Urothelium cell line (cell line): ENCODE results near the gene PIP5KL1.

Source experiments
- DNase-seq: peaks from one replicate; pipeline ENCODE4 v3.0.0; 2011; ENCODE audit warnings: low spot score, mixed read lengths
- FAIRE-seq: peaks from 2 replicates; lab custom pipeline; 2011; peaks lifted over from hg19 to GRCh38; lab: Jason Lieb, UNC

Gene PIP5KL1

DNA sequence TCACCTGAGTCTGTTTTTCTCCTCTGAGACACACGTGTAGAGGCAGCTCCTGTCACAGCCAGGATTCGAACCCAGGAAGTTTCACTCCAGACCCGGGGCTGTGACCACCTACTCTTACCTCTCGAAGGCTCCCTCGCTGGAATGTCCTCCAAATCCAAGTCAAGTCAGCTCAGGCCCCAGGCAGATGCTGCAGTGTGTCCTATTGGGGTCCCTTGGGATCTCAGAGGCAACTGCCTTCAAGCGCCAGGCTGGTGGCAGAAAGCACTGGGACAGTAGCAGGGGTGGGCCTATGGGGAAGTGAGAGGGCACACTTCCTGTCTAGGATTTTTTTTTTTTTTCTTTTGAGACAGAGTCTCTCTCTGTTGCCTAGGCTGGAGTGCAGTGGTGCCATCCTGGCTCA is 13.0 kb downstream of the PIP5KL1 start:
- FAIRE-seq (no peak), DNase-seq (no peak)

- no peak for FAIRE-seq
- DNase-seq: peak; percentile 98
Measured at GRCh38 chr9:127916720-127917581, 13.6 kb downstream of the PIP5KL1 start, which contains the start of gene ST6GALNAC4. Gene ST6GALNAC4 (minus strand): TSS chr9:127917041. CDS start chr9:127916419, 622 bp downstream.

GRCh38 chr9:127915801-127916719 is 14.5 kb downstream of the PIP5KL1 start:
- no peak for FAIRE-seq
- no peak for DNase-seq

DNA sequence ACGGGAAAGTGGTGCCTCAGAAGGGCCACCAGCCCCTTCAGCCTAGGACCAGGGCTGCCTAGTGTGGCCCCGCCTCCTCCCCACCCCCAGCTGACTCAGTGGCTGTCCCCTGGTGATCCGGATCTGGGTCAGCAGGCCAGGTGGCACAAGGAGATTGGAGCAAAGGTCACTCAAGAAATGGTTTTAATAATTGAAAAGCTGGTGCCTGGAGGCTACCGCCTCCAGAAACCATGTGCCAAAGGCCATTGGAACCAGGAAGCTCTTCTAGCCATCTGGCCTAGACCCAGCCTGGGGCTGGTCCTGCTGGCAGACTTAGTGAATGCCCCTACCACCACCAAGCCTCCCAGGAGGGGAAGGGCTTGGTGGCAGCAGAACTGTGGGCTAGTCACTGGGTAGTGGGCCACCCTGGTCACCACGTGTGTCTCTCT is 15.2 kb downstream of the PIP5KL1 start:
- DNase-seq: no peak
- FAIRE-seq: no peak

DNA sequence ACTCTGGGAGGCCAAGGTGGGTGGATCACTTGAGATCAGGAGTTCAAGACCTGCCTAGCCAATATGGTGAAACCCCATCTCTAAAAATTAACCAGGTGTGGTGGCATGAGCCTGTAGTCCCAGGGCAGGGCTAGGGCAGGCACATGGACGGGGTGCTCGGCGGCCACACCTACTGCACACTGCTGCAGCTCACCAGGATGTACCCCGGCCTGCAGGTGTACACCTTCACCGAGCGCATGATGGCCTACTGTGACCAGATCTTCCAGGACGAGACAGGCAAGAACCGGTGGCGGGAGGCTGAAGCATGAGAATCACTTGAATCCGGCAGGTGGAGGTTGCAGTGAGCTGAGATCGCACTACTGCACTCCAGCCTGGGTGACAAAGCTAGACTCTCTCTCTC is 16.9 kb downstream of the PIP5KL1 start:
- no peak for FAIRE-seq

DNA sequence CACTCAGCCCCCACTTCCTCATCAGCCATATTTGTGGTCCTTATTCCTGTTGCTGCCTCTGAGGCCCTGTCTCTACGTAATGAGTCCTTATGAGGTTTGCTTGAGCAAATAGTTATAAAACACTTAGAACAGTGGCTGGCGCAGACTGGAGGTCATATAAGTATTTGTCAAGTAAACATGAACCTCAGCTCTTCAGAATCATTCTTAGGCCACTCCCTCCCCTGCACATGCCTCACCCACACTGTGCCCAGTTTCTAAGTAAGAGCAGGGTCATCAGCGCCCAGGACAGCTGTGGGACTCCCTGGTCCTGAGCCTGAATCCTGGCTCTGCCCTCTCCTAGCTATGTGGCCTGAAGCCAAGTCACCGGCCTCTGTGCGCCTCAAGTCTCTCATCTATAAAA is 17.7 kb downstream of the PIP5KL1 start:
- FAIRE-seq: no peak
- no peak for DNase-seq

More for the DNA sequence above, 16.9 kb downstream of the PIP5KL1 start:
- no peak for DNase-seq

DNA sequence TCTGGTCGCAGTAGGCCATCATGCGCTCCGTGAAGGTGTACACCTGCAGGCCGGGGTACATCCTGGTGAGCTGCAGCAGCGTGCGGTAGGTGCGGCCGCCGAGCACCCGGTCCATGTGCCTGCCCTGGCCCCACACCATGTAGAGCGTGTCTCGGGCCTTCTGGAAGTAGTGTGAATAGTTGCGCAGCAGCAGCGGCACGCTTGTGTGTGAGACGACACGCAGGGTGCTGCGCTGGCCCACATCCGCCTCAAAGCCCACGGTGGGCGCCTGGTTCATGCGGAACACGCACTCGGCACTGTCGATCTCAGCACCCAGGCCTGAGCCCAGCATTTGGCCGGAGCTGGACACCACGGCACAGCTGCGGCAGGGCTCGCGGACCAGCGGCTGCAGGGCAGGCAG is 18.3 kb downstream of the PIP5KL1 start:
- no peak for DNase-seq
- no peak for FAIRE-seq

DNA sequence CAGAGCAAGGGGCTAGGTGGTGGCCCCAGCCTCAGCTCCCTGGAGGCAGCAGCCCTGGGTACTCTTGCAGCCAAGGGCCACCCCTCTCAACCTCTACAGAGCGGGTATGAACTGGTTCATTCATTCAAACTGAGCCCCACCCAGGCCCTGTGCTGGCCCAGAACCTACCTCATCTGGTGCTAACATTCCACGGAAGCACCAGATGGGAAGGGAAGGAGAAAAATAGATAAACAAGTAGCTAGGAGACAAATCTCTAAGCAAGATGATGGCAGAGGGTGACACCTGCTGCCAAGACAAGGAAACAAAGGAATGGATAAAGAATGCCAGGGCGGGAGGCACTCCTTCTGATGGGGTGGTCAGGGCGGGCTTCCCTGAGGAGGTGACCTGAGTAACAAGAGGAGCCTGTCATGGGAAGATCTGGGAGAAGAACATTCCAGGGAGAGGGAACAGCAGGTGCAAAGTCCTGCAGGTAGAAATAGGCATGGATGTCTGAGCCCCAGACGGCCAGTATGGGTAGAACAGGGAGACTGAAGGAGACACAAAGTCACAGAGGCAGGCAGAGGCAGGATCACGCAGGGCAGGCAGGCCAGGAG is 19.9 kb downstream of the PIP5KL1 start:
- no peak for DNase-seq
- FAIRE-seq: no peak

DNA sequence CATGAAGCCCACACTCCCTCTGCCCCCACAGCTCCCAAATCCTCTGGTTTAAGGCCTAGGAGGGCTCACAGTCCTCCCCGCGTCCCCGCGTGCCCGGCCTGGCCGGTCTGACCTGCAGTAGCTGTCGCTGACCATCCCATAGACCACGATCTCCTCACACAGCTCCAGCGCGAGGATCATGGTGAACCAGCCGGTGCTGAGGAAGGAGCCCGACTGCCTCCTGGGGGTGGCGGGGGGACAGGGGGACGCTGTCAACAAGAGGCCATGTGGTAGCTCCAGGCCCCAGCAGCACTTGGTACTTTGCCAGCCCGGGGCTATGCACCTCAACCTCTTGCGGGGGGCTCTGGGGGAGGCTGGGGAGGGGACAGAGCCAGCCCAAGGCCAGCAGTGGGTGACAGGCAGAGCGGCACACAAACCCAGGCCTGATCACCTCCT is 20.7 kb downstream of the PIP5KL1 start:
- DNase-seq (no peak), FAIRE-seq (no peak)

DNA sequence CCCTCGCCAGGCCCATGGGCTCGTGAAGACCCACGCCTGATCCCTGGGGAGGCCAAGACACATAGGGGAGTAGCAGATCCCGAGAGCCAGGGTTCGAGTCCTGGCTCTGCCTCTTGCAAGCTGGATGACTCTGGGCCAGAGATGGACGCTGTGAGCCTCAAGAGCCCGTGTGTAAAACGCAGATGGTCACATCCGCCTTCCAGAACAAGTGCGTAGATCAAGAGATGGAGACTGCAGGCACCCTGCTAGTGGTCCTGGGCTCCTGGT is 22.0 kb downstream of the PIP5KL1 start:
- DNase-seq (no peak), FAIRE-seq (no peak)

- DNase-seq (no peak), FAIRE-seq (no peak)
Measured at GRCh38 chr9:127907867-127908659, 22.5 kb downstream of the PIP5KL1 start.

GRCh38 chr9:127905788-127906191 is 24.8 kb downstream of the PIP5KL1 start:
- FAIRE-seq (no peak), DNase-seq (no peak)

GRCh38 chr9:127905004-127905728 is 25.4 kb downstream of the PIP5KL1 start:
- FAIRE-seq: no peak

DNA sequence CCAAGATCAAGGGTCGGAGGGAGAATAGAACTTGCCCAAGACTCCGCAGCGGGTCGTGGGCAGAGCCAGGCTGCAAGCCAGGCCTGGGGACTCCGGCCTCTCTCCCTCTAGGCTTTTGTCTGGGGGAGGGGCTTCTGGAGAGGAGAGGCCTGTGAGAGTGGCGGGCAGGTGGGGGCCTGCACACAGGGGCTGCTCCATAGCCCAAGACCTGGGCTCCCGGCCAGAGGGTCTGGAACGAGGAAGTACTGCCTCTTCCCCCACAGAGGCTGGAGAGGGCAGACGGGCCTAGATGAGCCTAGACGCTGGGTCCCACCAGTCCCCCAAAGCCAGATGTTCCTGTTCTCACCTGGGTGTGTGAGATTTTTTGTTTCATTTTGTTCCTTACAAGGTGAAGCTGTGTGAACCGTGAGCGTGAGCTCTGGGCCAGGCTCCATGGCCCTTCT is 26.0 kb downstream of the PIP5KL1 start:
- no peak for DNase-seq
- no peak for FAIRE-seq

More at GRCh38 chr9:127905004-127905728, 25.4 kb downstream of the PIP5KL1 start:
- no peak for DNase-seq

DNA sequence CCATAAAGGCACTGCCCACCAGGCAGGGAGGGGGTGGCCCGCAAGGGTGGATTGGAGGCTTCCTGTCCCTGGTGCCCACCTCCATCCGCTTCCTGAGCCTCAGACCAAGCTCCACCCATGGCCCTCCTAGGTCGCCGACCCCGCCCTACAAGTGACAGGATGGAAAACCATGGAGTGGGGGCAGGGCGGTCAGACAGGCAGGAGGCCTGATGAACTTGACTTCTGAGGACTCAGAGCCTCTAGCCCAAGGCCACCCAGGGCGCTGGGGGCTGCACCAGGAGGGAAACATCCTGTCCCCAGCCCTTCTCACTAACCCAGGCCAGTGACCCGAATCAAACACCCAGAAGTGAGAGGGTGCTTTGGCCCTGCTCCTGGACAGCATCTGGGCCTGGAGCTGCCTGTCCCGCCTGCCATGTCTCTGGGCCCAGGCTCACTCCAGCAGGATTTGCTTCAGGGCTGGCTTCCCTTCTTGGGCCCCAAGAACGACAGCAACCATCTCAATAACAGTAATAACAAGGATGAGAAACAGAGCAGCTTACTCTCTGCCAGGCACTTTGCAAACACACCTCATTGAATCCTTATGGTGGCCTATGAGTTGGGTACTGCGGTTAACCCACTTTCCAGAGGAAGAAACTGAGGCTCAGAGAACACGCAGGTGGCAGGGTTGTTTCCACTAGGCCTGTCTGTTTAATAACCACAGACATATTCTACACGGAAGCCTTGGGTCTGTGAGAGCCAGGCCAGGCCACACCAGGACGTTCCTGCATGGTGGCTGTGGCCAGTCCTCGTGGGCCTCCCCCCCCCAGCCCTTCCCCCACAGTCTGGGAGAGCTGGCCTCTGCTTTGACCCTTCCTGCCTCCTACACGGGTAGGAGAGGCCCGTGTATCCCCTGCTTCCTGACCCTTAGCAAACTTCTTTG is 26.8 kb downstream of the PIP5KL1 start:
- DNase-seq: no peak
- no peak for FAIRE-seq

DNA sequence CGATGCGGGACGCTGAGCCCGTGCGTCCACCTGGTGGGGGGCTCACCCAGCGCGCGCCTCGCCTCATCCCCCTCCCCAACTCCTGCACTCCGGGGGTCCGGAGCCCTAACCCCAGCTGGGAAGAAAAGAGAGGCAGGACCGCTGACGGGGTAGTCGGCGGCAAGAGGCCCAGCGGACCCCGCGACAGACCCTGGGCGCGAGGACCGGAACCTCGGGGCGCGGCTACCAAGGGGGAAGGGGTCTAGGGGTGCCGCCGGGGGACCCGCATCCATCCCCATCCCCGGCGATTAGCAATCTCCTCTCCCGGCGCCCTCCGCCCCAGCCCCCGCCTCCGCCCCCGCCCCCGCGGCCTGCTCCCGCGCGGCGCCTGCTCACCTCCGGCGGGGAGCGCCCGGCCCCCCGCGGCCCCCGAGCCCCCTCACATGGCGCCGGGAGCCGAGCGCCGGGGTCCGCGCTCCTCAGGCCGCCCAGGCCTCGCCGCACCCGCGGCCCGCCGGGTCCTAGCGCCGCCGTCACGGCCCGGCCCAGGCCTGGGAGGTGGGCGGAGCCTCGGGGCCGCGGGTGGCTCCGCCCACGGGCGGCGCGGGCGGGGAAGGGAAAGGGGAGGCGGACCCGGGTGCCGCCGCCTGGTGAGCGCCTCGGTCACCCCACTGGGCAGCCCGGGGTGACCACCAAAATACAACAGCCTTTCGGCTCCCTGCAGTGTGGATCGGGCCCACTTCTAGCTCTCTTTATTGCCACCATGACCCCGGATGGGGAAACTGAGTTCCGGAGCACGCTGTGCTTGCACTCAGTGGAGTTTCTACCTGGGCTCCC is 31.2 kb downstream of the PIP5KL1 start, which contains the start of gene ST6GALNAC6:
TSS of gene ST6GALNAC6 (minus strand) at position 476 of the 816 bp plus-strand sequence. CDS start 1,622 bp downstream, outside the sequence.
- FAIRE-seq (no peak), DNase-seq (peak; percentile 94)

DNA sequence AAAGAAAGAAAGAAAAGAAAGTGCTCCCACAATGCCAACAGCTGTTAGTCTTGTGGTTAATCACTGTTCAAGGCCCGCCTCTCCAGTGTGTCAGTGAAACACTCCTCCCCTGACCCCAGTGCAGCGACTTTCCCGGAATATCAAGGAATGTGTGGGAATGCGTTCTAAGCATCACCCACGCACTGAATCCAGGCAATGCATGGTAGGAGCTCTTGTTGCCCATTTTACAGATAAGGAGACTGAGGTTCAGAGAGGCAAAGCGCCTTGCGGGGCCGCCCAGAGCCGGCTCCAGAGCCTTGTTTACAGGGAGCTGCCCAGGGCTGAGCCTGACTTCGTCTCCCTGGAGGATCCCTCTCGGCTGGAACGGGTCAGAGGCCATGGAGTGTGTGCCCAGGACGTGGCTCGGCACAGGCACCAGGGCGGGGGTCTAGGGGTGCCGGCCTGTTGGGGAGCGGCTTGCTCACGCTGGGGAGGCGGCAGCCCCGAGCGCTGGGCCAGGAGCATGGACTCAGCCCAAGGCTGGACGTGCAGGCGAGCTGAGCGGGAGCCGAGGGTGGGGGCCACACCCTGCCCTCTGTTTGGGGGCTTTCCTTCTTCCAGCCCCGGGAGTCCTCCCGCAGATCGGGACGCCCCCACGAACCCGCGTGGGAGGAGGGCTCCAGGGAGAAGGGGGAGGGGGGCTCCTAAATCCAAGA is 32.0 kb downstream of the PIP5KL1 start:
- FAIRE-seq: no peak
- DNase-seq: peak; percentile 46
